Measurements from ENCODE around the gene SETD2. TPM values are rescaled to one million over a fixed set of nuclear protein-coding genes. Genes with fewer than 3 reads are reported as not detected.

SETD2 gene
- total and polyA plus RNA-seq, 2 of the 8 experiments (the other 6 are each of a cell fraction or from before 2014, with no cell fraction given) = 15.7 to 46.3 TPM

GRCh38 chr3:46987319-46987742, 176.6 kb downstream of the SETD2 start (continued):
- TF ChIP-seq BRCA1 (IDR thresholded peaks at IDR 0.05; ENCODE audit: low read depth, low read length) = no peak
- TF ChIP-seq RAD21 (IDR thresholded peaks at IDR 0.05 in 1 of 2, conservative IDR thresholded peaks at IDR 0.05 in 1 of 2; ENCODE audit: low read depth in 2 of 2, low read length in 2 of 2) = no peak
- TF ChIP-seq CHD2 (IDR thresholded peaks at IDR 0.05; ENCODE audit: low read length) = no peak

All from H1 (cell line).